H9 (cell line): Measurements from ENCODE around the gene SRPK2. TPM values are rescaled to one million over a fixed set of nuclear protein-coding genes. Genes with fewer than 3 reads are reported as not detected.

Experiments used
- DNase-seq: peaks from one replicate; pipeline ENCODE4 v3.0.0-alpha.2; 2017
- H2AFZ ChIP-seq: one replicate; pipeline ENCODE4 v1.6.1; 2013; ENCODE audit warnings: mild to moderate bottlenecking, low read length, control low read depth, moderate library complexity
- H2AK5ac ChIP-seq: 2 replicates; pipeline ENCODE4 v1.6.1; 2013; ENCODE audit warnings: low read length, control low read depth, mixed read lengths; ENCODE audit not compliant: insufficient read length
- H2BK120ac ChIP-seq: one replicate; pipeline ENCODE4 v1.6.1; 2013; ENCODE audit warnings: low read depth, mild to moderate bottlenecking, low read length, control low read depth, inconsistent platforms; ENCODE audit not compliant: poor library complexity, severe bottlenecking
- H2BK12ac ChIP-seq: 2 replicates; pipeline ENCODE4 v1.6.1; 2013; ENCODE audit warnings: low read length, control low read depth, mixed read lengths, low read depth; ENCODE audit not compliant: insufficient read length
- H2BK15ac ChIP-seq: 2 replicates; pipeline ENCODE4 v1.6.1; 2013; ENCODE audit warnings: low read depth, low read length, control low read depth
- H2BK20ac ChIP-seq: one replicate; pipeline ENCODE4 v1.6.1; 2013; ENCODE audit warnings: low read depth, mild to moderate bottlenecking, low read length, control low read depth, inconsistent platforms; ENCODE audit not compliant: poor library complexity, severe bottlenecking
- H2BK5ac ChIP-seq: 2 replicates; pipeline ENCODE4 v1.6.1; 2013; ENCODE audit warnings: low read length, control low read depth, mixed read lengths; ENCODE audit not compliant: insufficient read length
- H3K14ac ChIP-seq: 2 replicates; pipeline ENCODE4 v1.6.1; 2013; ENCODE audit warnings: low read length, control low read depth; ENCODE audit not compliant: insufficient read depth
- H3K18ac ChIP-seq: 2 replicates; pipeline ENCODE4 v1.6.1; 2013; ENCODE audit warnings: low read depth, mild to moderate bottlenecking, mixed read lengths, low read length, control low read depth; ENCODE audit not compliant: insufficient read length
- H3K23ac ChIP-seq: 2 replicates; pipeline ENCODE4 v1.6.1; 2013; ENCODE audit warnings: low read length, control low read depth, mixed read lengths, low read depth; ENCODE audit not compliant: insufficient read length
- H3K23me2 ChIP-seq: 2 replicates; pipeline ENCODE4 v1.6.1; 2013; ENCODE audit warnings: low read depth, mild to moderate bottlenecking, mixed read lengths, low read length, control low read depth; ENCODE audit not compliant: insufficient read length, poor library complexity, severe bottlenecking
- H3K27ac ChIP-seq: 2 replicates; pipeline ENCODE4 v1.5.1; 2013; ENCODE audit warnings: low read length, control low read depth, mixed read lengths, low read depth; ENCODE audit not compliant: insufficient read length
- H3K27me3 ChIP-seq: 2 replicates; pipeline ENCODE4 v1.6.1; 2013; ENCODE audit warnings: low read length, control low read depth, inconsistent platforms; ENCODE audit not compliant: insufficient read depth
- H3K4ac ChIP-seq: 2 replicates; pipeline ENCODE4 v1.6.1; 2013; ENCODE audit warnings: low read depth, mild to moderate bottlenecking, control low read depth, inconsistent platforms, low read length, moderate library complexity
- H3K4me1 ChIP-seq: 2 replicates; pipeline ENCODE4 v1.6.1; 2013; ENCODE audit warnings: low read length, control low read depth, inconsistent platforms; ENCODE audit not compliant: insufficient read depth
- H3K4me2 ChIP-seq: 2 replicates; pipeline ENCODE4 v1.6.1; 2013; ENCODE audit warnings: low read length, control low read depth, mixed read lengths; ENCODE audit not compliant: insufficient read length, insufficient read depth
- H3K56ac ChIP-seq: 2 replicates; pipeline ENCODE4 v1.6.1; 2013; ENCODE audit warnings: low read depth, mild to moderate bottlenecking, mixed read lengths, low read length, control low read depth; ENCODE audit not compliant: insufficient read length
- H3K79me1 ChIP-seq: 2 replicates; pipeline ENCODE4 v1.6.1; 2013; ENCODE audit warnings: low read depth, mild to moderate bottlenecking, moderate library complexity, low read length, control low read depth, inconsistent platforms; ENCODE audit not compliant: insufficient read depth, poor library complexity, severe bottlenecking
- H3K79me2 ChIP-seq: 2 replicates; pipeline ENCODE4 v1.6.1; 2013; ENCODE audit warnings: low read length, control low read depth, inconsistent platforms; ENCODE audit not compliant: insufficient read depth
- H3K9ac ChIP-seq: 2 replicates; pipeline ENCODE4 v1.6.1; 2013; ENCODE audit warnings: low read length, control low read depth, mixed read lengths; ENCODE audit not compliant: insufficient read length; ENCODE audit errors: extremely low read depth
- H3K9me3 ChIP-seq: one replicate; pipeline ENCODE4 v1.6.1; 2013; ENCODE audit warnings: low read depth, low read length, inconsistent platforms; ENCODE audit not compliant: control insufficient read depth
- H3T11ph ChIP-seq: one replicate; pipeline ENCODE4 v1.6.1; 2013; ENCODE audit warnings: mild to moderate bottlenecking, low read length, control low read depth, inconsistent platforms
- H4K20me1 ChIP-seq: one replicate; pipeline ENCODE4 v1.6.1; 2013; ENCODE audit not compliant: control insufficient read depth, insufficient read length, insufficient read depth
- H4K5ac ChIP-seq: 2 replicates; pipeline ENCODE4 v1.6.1; 2013; ENCODE audit warnings: low read depth, mild to moderate bottlenecking, mixed read lengths, low read length, control low read depth; ENCODE audit not compliant: insufficient read length
- H4K8ac ChIP-seq: replicated peaks from 2 replicates; pipeline ENCODE4 v1.6.1; 2013; ENCODE audit warnings: low read length, control low read depth, mixed read lengths, low read depth; ENCODE audit not compliant: insufficient read length
- H4K91ac ChIP-seq: 2 replicates; pipeline ENCODE4 v1.6.1; 2013; ENCODE audit warnings: low read depth, mild to moderate bottlenecking, moderate library complexity, mixed read lengths, low read length, control low read depth; ENCODE audit not compliant: insufficient read length
- H3K27ac Mint-ChIP-seq, 3 experiments: 2 replicates in 2 of 3; 3 replicates in 1 of 3; pipeline ENCODE4 v1.8.0; 2020 to 2021; ENCODE audit warnings: mixed read lengths in 3 of 3, mild to moderate bottlenecking in 1 of 3, moderate library complexity in 1 of 3
- H3K27me3 Mint-ChIP-seq: 2 replicates; pipeline ENCODE4 v1.8.0; 2021; ENCODE audit warnings: low read depth, mild to moderate bottlenecking, moderate library complexity, mixed read lengths
- H3K36me3 Mint-ChIP-seq, 3 experiments: 2 replicates in 2 of 3; 3 replicates in 1 of 3; pipeline ENCODE4 v1.8.0; 2020 to 2021; ENCODE audit warnings: low read depth in 3 of 3, mixed read lengths in 3 of 3; ENCODE audit not compliant: insufficient read depth in 1 of 3
- H3K4me1 Mint-ChIP-seq, 2 experiments: 2 replicates each; pipeline ENCODE4 v1.8.0; 2020; ENCODE audit warnings: mixed read lengths in 2 of 2
- H3K4me3 Mint-ChIP-seq, 2 experiments: 2 replicates in 1 of 2; 3 replicates in 1 of 2; pipeline ENCODE4 v1.8.0; 2020 to 2021; ENCODE audit warnings: mild to moderate bottlenecking in 2 of 2, mixed read lengths in 2 of 2, moderate library complexity in 1 of 2
- H3K9me3 Mint-ChIP-seq, 2 experiments: 2 replicates in 1 of 2; 3 replicates in 1 of 2; pipeline ENCODE4 v1.8.0; 2020; ENCODE audit warnings: mild to moderate bottlenecking in 2 of 2, mixed read lengths in 2 of 2, moderate library complexity in 1 of 2
- WGBS: extraction: QIAGEN DNeasy Blood & Tissue Kit; methylation state at CpG from one replicate; pipeline ENCODE4 v1.1.7; 2013; ENCODE audit warnings: missing lambda C conversion rate, low lambda C conversion rate, mixed read lengths; ENCODE audit not compliant: insufficient read length; ENCODE audit errors: extremely low coverage; 5-methylcytosine and 5-hydroxymethylcytosine counted together
- total RNA-seq: library from RNA; stranded (reverse); gene quantifications from 2 replicates; pipeline ENCODE4 v1.2.1, GENCODE V29; 2021
- TF ChIP-seq, protein P1 (sequence below): fragments of 200-600 bp; sonication (generic); conservative IDR thresholded peaks from 3 replicates; pipeline ENCODE4 v1.8.0; 2021; ENCODE audit warnings: antibody characterized with exemption, mild to moderate bottlenecking

Gene SRPK2
- total RNA-seq, 1 experiment from 2014 or later = 41.1 TPM

DNA sequence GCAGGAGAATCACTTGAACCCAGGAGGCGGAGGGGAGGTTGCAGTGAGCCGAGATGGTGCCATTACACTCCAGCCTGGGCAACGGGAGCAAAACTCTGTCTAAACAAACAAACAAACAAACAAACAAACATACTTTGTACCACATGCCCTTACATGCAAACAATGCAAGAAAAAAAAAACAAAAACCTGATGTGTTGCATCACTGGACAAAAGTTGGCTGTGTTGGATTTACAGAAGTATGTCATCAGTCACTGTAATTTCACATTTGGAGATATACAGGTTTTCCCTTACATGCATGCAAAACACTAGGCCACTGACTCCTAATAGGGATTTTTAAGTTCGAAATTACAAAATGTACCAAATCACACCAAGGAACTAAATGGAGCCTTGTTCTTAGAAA, 138.5 kb downstream of the SRPK2 start:
- Histone ChIP-seq H3K4me1 (peaks cover 6% of the 10 kb centered on the region; the same call in 1 of the 2 replicates), H3K4me2 (no peak overlapping the region), H2BK5ac (no peak overlapping the region), H3K27ac (no peak overlapping the region), H3K14ac (no peak overlapping the region), H3K18ac (no peak overlapping the region), H2BK120ac (no peak overlapping the region), H2AK5ac (no peak overlapping the region), H3K79me1 (peaks cover 1% of the 10 kb centered on the region), H3K23me2 (no peaks in the 10 kb centered on the region), H4K8ac (no peak overlapping the region), H3K9ac (no peak overlapping the region), H3K9me3 (no peaks in the 10 kb centered on the region), H4K91ac (no peak overlapping the region), H3K4ac (no peak overlapping the region), H3K79me2 (peaks cover 3% of the 10 kb centered on the region; the same call in 1 of the 2 replicates), H3K23ac (no peak overlapping the region), H3K56ac (no peak overlapping the region), H2BK12ac (no peak overlapping the region), H2AFZ (no peak overlapping the region), H3K27me3 (no peaks in the 10 kb centered on the region), H3T11ph (no peak overlapping the region), H4K20me1 (no peaks in the 10 kb centered on the region), H2BK20ac (no peak overlapping the region), H4K5ac (no peak overlapping the region), H2BK15ac (no peak overlapping the region)
- no peaks in the 10 kb centered on the region for H3K36me3 Mint-ChIP-seq
- TF ChIP-seq, protein P1, sequence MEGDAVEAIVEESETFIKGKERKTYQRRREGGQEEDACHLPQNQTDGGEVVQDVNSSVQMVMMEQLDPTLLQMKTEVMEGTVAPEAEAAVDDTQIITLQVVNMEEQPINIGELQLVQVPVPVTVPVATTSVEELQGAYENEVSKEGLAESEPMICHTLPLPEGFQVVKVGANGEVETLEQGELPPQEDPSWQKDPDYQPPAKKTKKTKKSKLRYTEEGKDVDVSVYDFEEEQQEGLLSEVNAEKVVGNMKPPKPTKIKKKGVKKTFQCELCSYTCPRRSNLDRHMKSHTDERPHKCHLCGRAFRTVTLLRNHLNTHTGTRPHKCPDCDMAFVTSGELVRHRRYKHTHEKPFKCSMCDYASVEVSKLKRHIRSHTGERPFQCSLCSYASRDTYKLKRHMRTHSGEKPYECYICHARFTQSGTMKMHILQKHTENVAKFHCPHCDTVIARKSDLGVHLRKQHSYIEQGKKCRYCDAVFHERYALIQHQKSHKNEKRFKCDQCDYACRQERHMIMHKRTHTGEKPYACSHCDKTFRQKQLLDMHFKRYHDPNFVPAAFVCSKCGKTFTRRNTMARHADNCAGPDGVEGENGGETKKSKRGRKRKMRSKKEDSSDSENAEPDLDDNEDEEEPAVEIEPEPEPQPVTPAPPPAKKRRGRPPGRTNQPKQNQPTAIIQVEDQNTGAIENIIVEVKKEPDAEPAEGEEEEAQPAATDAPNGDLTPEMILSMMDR = no peak
- no peak overlapping the region; a peak in 1 of 7 replicates for H3K27ac Mint-ChIP-seq
- no peaks in the 10 kb centered on the region; a peak in 1 of 5 replicates for H3K9me3 Mint-ChIP-seq
- DNase-seq = no peak
- no peak overlapping the region for H3K4me3 Mint-ChIP-seq
- no CpG with 5 or more reads among the region's 4 CpGs for WGBS
- H3K27me3 Mint-ChIP-seq = no peaks in the 10 kb centered on the region
- H3K4me1 Mint-ChIP-seq = peaks cover 36 to 37% of the 10 kb centered on the region in 2 experiments
